C1 segment of cervical spinal cord (tissue), 14 donors: ENCODE results near the gene KIF3C.
A peak's percentile ranks its signal among the peaks of the same experiment; 100 is the strongest.
"Not testable (repeated sequence)": the region's sequence is repeated elsewhere in the genome, so short reads cannot be mapped to it uniquely, and the experiment has no call there.

Source experiments
- DNase-seq, 14 donors: peaks; one replicate each; lab custom pipeline; 2025; lab: John Stamatoyannopoulos, UW

KIF3C gene

GRCh38 chr2:25960920-25961319 lies 21.4 kb downstream of the KIF3C start:
- DNase-seq, result no peak

- DNase-seq, result no peak
Measured at GRCh38 chr2:25960396-25960795, 21.9 kb downstream of the KIF3C start.

GRCh38 chr2:25958611-25959010 lies 23.7 kb downstream of the KIF3C start:
- DNase-seq, result not testable (repeated sequence)

GRCh38 chr2:25957743-25958142 lies 24.6 kb downstream of the KIF3C start:
- DNase-seq, result no peak

GRCh38 chr2:25955869-25956535 lies 26.3 kb downstream of the KIF3C start:
- no peak for DNase-seq

GRCh38 chr2:25955036-25955435 lies 27.3 kb downstream of the KIF3C start:
- DNase-seq, result no peak

GRCh38 chr2:25954199-25954752 lies 28.0 kb downstream of the KIF3C start:
- no peak for DNase-seq

GRCh38 chr2:25951071-25951547 lies 31.2 kb downstream of the KIF3C start:
- DNase-seq, result peak; percentile 20 to 85 (median 64)

GRCh38 chr2:25948437-25948836 lies 33.9 kb downstream of the KIF3C start:
- no peak for DNase-seq

GRCh38 chr2:25941042-25941441 lies 41.3 kb downstream of the KIF3C start:
- no peak for DNase-seq

- peak in 1 of 14 donors; percentile 90 for DNase-seq
Measured at GRCh38 chr2:25939257-25939668, 43.0 kb downstream of the KIF3C start.

GRCh38 chr2:25938345-25938744 lies 44.0 kb downstream of the KIF3C start:
- peak in 10 of 14 donors; percentile 12 to 87 (median 33) for DNase-seq

- peak in 4 of 14 donors; percentile 19 to 39 (median 34) for DNase-seq
Measured at GRCh38 chr2:25936889-25937545, 45.3 kb downstream of the KIF3C start.

GRCh38 chr2:25933622-25934021 lies 48.7 kb downstream of the KIF3C start:
- no peak for DNase-seq

GRCh38 chr2:25929789-25930473 lies 52.4 kb downstream of the KIF3C start:
- no peak for DNase-seq

- no peak for DNase-seq
Measured at GRCh38 chr2:25928668-25929067, 53.6 kb downstream of the KIF3C start.

GRCh38 chr2:25926984-25927756 lies 55.1 kb downstream of the KIF3C start:
- DNase-seq, result no peak

GRCh38 chr2:25922501-25922900 lies 59.8 kb downstream of the KIF3C start:
- DNase-seq, result no peak

- no peak for DNase-seq
Measured at GRCh38 chr2:25920786-25921415, 61.4 kb downstream of the KIF3C start.

GRCh38 chr2:25920336-25920735 lies 62.0 kb downstream of the KIF3C start:
- no peak for DNase-seq

- DNase-seq, result no peak
Measured at GRCh38 chr2:25917832-25918231, 64.5 kb downstream of the KIF3C start.
